ENCODE measurements around the gene TCF25.

- TF ChIP-seq POLR2AphosphoS5 (IDR thresholded peaks at IDR 0.05) (peak in 2 of 3 donors; percentile 65 to 66), CTCF (IDR thresholded peaks at IDR 0.05 in 8 of 11, conservative IDR thresholded peaks at IDR 0.05 in 3 of 11) (no peak)
Observed at GRCh38 chr16:89863741-89864526, 9.5 kb upstream of the TCF25 start.

Measured in spleen (tissue), 7 donors.